GM21367 (cell line): ENCODE data around the gene SLC7A4.
"Not testable (repeated sequence)": the region's sequence is repeated elsewhere in the genome, so short reads cannot be mapped to it uniquely, and the experiment has no call there.

Experiments
- ATAC-seq: cut with Tn5 transposase; IDR thresholded peaks from one replicate; pipeline ENCODE4 v1.9.1; 2021; ENCODE audit not compliant: unreplicated experiment

SLC7A4 gene, protein sequence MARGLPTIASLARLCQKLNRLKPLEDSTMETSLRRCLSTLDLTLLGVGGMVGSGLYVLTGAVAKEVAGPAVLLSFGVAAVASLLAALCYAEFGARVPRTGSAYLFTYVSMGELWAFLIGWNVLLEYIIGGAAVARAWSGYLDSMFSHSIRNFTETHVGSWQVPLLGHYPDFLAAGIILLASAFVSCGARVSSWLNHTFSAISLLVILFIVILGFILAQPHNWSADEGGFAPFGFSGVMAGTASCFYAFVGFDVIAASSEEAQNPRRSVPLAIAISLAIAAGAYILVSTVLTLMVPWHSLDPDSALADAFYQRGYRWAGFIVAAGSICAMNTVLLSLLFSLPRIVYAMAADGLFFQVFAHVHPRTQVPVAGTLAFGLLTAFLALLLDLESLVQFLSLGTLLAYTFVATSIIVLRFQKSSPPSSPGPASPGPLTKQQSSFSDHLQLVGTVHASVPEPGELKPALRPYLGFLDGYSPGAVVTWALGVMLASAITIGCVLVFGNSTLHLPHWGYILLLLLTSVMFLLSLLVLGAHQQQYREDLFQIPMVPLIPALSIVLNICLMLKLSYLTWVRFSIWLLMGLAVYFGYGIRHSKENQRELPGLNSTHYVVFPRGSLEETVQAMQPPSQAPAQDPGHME

DNA sequence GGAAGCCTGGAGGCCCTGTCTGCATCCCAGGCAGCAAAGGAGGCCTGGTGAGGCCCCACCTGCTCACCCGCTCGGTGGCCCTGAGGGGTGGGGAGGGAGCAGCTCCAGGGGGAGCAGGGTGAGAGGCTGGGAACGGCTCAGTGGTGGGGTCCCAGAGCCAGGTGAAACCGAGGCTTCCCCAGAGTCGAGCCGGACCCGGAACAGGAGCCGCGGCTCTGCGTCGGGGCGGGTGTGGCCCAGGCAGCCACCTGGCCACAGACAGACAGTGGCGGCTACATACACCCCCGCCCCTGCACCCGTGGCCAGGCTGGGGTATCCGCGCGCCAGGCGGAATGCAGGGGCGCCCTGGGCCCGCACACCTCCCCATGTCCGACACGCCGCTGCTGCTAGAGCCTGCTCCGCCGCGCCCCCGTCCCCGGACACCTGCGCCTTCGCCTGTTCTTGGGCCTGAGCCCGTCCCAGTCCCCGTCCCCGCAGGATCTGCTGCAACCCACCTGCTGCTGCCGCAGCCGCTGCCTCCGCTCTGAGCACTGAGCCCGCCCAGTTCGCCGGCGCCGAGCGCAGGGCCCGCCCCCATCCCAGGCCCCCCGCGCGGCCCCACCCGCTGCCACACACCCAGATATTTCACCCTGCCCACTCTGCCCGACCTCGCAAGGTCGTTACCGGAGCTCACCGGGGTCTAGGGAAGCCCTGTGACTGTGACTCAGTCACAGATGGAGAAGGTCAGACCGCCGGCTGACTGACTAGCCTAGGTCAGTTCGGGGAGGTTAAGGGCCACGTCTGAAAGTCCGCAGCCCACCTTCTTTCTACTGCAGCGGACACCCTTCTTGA lies at the start of gene SLC7A4:
TSS of gene SLC7A4 (minus strand) at position 525 of the 831 bp plus-strand sequence. CDS start 749 bp downstream, outside the sequence.
- ATAC-seq, result no peak

GRCh38 chr22:21080435-21081137 lies 48.2 kb upstream of the SLC7A4 start:
- ATAC-seq, result no peak

- ATAC-seq, result no peak
Observed at GRCh38 chr22:21079493-21079892, 47.1 kb upstream of the SLC7A4 start.

DNA sequence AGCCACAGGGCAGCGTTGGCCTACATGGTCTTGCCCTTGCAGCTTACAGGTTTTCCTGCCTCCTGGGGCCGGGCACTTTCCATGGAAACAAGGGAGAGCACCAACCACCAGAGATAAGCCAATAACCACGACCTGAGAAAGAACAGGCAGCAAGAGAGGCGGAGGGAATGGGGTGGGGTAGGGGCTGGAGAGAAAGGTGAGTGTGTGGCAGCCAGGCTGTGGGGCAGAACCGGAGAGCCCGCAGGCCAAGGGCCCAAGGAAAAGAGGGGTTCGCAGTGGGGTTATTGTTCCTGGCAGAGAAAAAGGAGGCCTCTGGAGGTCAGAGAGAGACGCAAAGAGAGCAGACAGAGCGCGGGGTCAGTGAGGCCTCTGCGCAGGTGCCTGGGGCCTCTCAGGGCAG lies 46.6 kb upstream of the SLC7A4 start:
- no peak for ATAC-seq

DNA sequence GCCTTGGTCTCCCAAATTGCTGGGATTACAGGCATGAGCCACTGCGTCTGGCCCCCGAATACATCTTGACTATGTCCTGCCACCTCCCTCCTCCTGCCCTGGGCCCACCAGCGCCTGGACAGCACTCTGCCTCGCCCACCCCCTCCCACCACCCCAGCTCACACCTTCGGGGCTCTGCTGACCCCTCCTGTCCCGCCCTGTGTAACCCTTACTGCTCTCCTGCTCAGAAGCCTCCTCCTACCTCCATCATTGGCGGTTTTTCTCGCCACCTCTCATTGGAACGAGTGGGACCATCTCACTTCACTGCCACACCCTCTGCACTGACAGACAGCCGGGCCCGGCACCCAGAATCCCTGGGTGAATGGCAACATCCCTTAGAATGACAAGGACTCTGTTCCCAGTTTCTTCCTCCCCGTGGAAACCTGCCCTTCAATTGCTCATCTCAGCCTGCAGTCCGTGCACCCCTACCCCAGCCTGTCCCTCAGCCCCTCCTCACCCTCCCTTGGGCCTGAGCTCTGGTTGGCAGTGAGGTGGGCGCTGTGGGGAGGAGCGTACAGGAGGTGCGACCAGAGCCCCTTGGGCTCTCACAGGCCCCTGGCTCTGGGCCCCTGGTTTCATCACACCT lies 45.6 kb upstream of the SLC7A4 start:
- no peak for ATAC-seq

- ATAC-seq, result no peak
Observed at GRCh38 chr22:21076912-21077625, 44.7 kb upstream of the SLC7A4 start.

DNA sequence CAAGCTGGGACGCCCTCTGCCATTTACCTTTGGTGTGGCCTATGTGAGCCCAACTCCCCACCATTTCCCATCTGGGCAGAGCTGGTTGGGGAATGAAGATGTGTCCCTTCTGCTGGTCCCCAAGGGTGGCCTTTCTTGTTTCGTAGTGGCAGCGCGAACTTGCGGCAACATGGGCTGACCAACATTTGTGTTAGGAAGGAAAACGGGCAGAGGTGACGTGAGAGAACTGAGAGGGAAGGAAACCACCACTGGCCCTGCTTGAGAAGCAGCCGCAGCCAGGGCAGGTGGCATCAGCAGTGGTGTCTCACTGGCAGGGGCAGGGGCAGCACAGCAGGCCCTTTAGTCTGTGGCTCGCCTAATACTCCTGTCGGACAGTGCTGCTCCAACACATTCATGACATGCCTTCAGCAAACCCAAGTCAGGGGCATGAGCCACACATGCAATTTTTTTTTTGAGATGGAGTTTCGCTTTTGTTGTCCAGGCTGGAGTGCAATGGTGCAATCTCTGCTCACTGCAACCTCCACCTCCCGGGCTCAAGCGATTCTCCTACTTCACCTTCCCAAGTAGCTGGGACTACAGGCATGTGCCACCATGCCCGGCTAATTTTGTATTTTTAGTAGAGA lies 43.3 kb upstream of the SLC7A4 start:
- ATAC-seq, result no peak

DNA sequence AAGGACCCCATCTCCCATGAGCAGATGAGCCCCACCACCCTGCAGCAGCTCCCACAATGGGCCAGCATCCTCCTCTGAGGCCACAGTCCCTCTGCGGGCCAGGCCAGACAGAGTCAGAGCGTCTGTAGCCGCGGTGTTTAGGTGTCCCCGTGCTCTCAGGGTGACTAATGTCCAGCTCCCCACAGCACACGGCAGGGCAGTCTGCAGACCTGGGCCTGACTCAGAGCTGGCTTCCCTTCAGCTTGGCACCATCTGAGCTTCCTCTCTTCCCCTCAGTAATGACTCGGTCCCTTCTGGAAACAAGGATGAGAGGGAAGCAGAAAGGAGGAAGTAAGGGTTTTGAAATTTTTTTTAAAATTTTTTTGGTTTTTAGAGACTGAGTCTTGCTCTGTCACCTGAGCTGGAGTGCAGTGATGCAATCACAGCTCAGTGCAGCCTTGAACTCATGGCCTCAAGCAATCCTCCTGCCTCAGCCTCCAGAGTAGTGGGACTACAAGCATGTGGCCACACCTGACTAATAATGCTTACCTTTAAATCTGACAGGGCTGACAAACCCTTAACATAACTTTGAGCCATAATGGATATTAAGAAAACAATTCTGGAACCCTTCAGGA lies 41.8 kb upstream of the SLC7A4 start:
- no peak for ATAC-seq

- no peak for ATAC-seq
Observed at GRCh38 chr22:21073482-21073881, 41.1 kb upstream of the SLC7A4 start.

DNA sequence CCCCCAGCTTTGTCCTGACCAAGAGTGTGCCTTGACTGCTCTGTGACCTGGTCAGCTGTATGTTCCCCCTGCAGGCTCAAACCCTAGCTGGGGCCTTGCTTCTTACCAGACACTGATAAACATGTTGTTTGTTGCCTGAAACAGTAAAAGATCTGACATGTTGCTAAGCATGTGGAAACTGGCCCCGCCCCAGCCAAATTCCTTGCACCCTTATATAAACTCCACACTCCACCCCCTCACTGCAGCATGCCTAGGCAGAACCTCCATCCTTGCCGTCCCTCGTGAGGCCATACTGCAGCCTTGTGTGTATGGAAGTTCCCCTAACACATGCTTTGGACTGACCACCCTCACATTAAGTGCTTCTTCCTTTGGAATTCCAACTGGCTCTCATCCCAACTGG lies 40.7 kb upstream of the SLC7A4 start:
- ATAC-seq, result no peak

DNA sequence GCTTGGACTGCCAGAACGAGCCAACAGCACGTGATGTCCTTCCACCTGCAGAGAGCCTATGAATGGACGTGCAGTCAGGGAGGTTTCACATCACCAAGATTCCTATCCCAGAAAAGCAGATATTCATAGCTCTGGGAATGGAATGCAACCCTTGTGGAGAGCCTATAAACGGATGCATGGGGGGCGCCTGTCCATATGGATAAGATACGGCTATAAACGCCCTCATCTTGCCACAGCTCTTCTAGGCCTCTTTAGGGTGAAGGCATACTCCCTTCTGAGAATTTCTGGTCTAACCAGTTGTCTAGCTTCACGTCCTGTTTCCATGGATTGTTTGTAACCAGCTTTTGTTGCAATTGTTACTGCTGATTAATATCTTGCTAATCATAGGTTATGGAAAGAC lies 39.4 kb upstream of the SLC7A4 start:
- not testable (repeated sequence) for ATAC-seq

DNA sequence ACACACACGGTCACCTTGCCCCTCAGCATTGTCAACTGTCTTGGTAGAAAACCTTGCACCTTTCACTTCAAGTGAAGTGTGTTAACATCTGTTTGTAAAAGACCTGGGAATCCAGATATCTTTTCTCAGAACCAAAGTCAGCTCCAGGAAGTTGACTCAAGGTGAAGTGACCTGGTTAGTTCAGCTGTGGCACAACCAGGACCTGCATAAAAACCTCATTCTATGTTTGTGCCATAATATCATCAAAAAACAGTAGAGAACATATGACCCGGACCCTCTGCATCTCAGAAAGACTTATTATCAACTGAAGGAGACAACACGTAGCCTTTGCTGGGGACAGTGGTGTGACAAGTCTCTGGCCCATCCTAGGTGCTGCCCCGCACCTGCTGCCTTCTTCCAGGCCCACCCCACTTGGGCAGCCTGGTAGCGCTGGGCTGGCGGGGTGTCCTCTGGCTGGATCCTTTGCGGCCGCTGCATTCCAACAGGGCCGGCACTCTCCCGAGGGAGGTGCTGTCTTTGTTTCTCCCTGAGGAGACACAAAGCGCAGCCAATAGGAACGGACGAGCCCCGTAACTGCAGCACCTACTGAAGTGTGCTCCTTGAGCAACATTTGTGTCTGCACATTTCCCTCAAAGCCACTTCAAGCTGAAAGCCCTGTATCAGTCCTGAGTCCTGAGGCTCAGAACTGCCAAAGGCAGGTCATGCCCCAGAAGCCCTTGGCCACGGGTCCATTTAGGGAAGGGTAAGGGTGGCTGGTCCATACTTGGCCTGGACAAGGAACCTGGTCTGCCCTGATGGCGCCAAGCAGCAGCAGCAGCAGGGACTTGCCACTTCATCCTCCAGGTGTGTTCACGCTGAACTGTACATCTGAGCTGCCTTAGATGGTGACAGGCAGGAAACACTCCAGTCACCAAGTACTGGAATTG lies 38.6 kb upstream of the SLC7A4 start:
- ATAC-seq, result no peak

DNA sequence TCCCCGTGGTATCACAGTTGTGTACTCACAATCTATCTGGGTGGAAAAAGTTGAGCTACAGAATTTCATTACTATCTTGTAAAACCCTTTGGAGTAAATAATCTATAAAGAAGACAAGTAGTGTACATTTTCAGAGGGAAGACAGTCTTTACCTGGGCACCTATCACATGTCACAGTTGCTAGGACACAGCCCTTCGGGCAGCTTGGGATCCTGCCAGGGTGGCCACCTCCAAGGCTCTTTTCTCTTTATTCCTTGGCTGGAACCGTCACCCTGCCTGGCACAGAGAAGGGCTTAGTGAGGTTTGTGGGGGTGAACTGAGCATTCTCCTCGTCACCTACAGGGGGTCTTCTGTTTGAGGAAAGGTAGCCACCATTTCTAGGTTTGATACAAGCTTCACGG lies 37.0 kb upstream of the SLC7A4 start:
- ATAC-seq, result no peak

GRCh38 chr22:21068681-21069276 lies 36.4 kb upstream of the SLC7A4 start:
- ATAC-seq, result no peak

GRCh38 chr22:21067901-21068680 lies 35.7 kb upstream of the SLC7A4 start:
- no peak for ATAC-seq

GRCh38 chr22:21067075-21067900 lies 34.9 kb upstream of the SLC7A4 start:
- no peak for ATAC-seq
